H9 (cell line): Measurements from ENCODE around the gene FYTTD1. TPM values are rescaled to one million over a fixed set of nuclear protein-coding genes. Genes with fewer than 3 reads are reported as not detected.
"Not testable (repeated sequence)": the region's sequence is repeated elsewhere in the genome, so short reads cannot be mapped to it uniquely, and the experiment has no call there.

ENCODE experiments used
- DNase-seq: peaks from one replicate; pipeline ENCODE4 v3.0.0-alpha.2; 2017
- H2AFZ ChIP-seq: one replicate; pipeline ENCODE4 v1.6.1; 2013; ENCODE audit warnings: mild to moderate bottlenecking, low read length, control low read depth, moderate library complexity
- H2AK5ac ChIP-seq: 2 replicates; pipeline ENCODE4 v1.6.1; 2013; ENCODE audit warnings: low read length, control low read depth, mixed read lengths; ENCODE audit not compliant: insufficient read length
- H2BK120ac ChIP-seq: one replicate; pipeline ENCODE4 v1.6.1; 2013; ENCODE audit warnings: low read depth, mild to moderate bottlenecking, low read length, control low read depth, inconsistent platforms; ENCODE audit not compliant: poor library complexity, severe bottlenecking
- H2BK12ac ChIP-seq: 2 replicates; pipeline ENCODE4 v1.6.1; 2013; ENCODE audit warnings: low read length, control low read depth, mixed read lengths, low read depth; ENCODE audit not compliant: insufficient read length
- H2BK15ac ChIP-seq: 2 replicates; pipeline ENCODE4 v1.6.1; 2013; ENCODE audit warnings: low read depth, low read length, control low read depth
- H2BK20ac ChIP-seq: one replicate; pipeline ENCODE4 v1.6.1; 2013; ENCODE audit warnings: low read depth, mild to moderate bottlenecking, low read length, control low read depth, inconsistent platforms; ENCODE audit not compliant: poor library complexity, severe bottlenecking
- H2BK5ac ChIP-seq: 2 replicates; pipeline ENCODE4 v1.6.1; 2013; ENCODE audit warnings: low read length, control low read depth, mixed read lengths; ENCODE audit not compliant: insufficient read length
- H3K14ac ChIP-seq: 2 replicates; pipeline ENCODE4 v1.6.1; 2013; ENCODE audit warnings: low read length, control low read depth; ENCODE audit not compliant: insufficient read depth
- H3K18ac ChIP-seq: 2 replicates; pipeline ENCODE4 v1.6.1; 2013; ENCODE audit warnings: low read depth, mild to moderate bottlenecking, mixed read lengths, low read length, control low read depth; ENCODE audit not compliant: insufficient read length
- H3K23ac ChIP-seq: 2 replicates; pipeline ENCODE4 v1.6.1; 2013; ENCODE audit warnings: low read length, control low read depth, mixed read lengths, low read depth; ENCODE audit not compliant: insufficient read length
- H3K23me2 ChIP-seq: 2 replicates; pipeline ENCODE4 v1.6.1; 2013; ENCODE audit warnings: low read depth, mild to moderate bottlenecking, mixed read lengths, low read length, control low read depth; ENCODE audit not compliant: insufficient read length, poor library complexity, severe bottlenecking
- H3K27ac ChIP-seq: 2 replicates; pipeline ENCODE4 v1.5.1; 2013; ENCODE audit warnings: low read length, control low read depth, mixed read lengths, low read depth; ENCODE audit not compliant: insufficient read length
- H3K27me3 ChIP-seq: 2 replicates; pipeline ENCODE4 v1.6.1; 2013; ENCODE audit warnings: low read length, control low read depth, inconsistent platforms; ENCODE audit not compliant: insufficient read depth
- H3K4ac ChIP-seq: 2 replicates; pipeline ENCODE4 v1.6.1; 2013; ENCODE audit warnings: low read depth, mild to moderate bottlenecking, control low read depth, inconsistent platforms, low read length, moderate library complexity
- H3K4me1 ChIP-seq: 2 replicates; pipeline ENCODE4 v1.6.1; 2013; ENCODE audit warnings: low read length, control low read depth, inconsistent platforms; ENCODE audit not compliant: insufficient read depth
- H3K4me2 ChIP-seq: 2 replicates; pipeline ENCODE4 v1.6.1; 2013; ENCODE audit warnings: low read length, control low read depth, mixed read lengths; ENCODE audit not compliant: insufficient read length, insufficient read depth
- H3K56ac ChIP-seq: 2 replicates; pipeline ENCODE4 v1.6.1; 2013; ENCODE audit warnings: low read depth, mild to moderate bottlenecking, mixed read lengths, low read length, control low read depth; ENCODE audit not compliant: insufficient read length
- H3K79me1 ChIP-seq: 2 replicates; pipeline ENCODE4 v1.6.1; 2013; ENCODE audit warnings: low read depth, mild to moderate bottlenecking, moderate library complexity, low read length, control low read depth, inconsistent platforms; ENCODE audit not compliant: insufficient read depth, poor library complexity, severe bottlenecking
- H3K79me2 ChIP-seq: 2 replicates; pipeline ENCODE4 v1.6.1; 2013; ENCODE audit warnings: low read length, control low read depth, inconsistent platforms; ENCODE audit not compliant: insufficient read depth
- H3K9ac ChIP-seq: 2 replicates; pipeline ENCODE4 v1.6.1; 2013; ENCODE audit warnings: low read length, control low read depth, mixed read lengths; ENCODE audit not compliant: insufficient read length; ENCODE audit errors: extremely low read depth
- H3K9me3 ChIP-seq: one replicate; pipeline ENCODE4 v1.6.1; 2013; ENCODE audit warnings: low read depth, low read length, inconsistent platforms; ENCODE audit not compliant: control insufficient read depth
- H3T11ph ChIP-seq: one replicate; pipeline ENCODE4 v1.6.1; 2013; ENCODE audit warnings: mild to moderate bottlenecking, low read length, control low read depth, inconsistent platforms
- H4K20me1 ChIP-seq: one replicate; pipeline ENCODE4 v1.6.1; 2013; ENCODE audit not compliant: control insufficient read depth, insufficient read length, insufficient read depth
- H4K5ac ChIP-seq: 2 replicates; pipeline ENCODE4 v1.6.1; 2013; ENCODE audit warnings: low read depth, mild to moderate bottlenecking, mixed read lengths, low read length, control low read depth; ENCODE audit not compliant: insufficient read length
- H4K8ac ChIP-seq: replicated peaks from 2 replicates; pipeline ENCODE4 v1.6.1; 2013; ENCODE audit warnings: low read length, control low read depth, mixed read lengths, low read depth; ENCODE audit not compliant: insufficient read length
- H4K91ac ChIP-seq: 2 replicates; pipeline ENCODE4 v1.6.1; 2013; ENCODE audit warnings: low read depth, mild to moderate bottlenecking, moderate library complexity, mixed read lengths, low read length, control low read depth; ENCODE audit not compliant: insufficient read length
- H3K27ac Mint-ChIP-seq, 3 experiments: 2 replicates in 2 of 3; 3 replicates in 1 of 3; pipeline ENCODE4 v1.8.0; 2020 to 2021; ENCODE audit warnings: mixed read lengths in 3 of 3, mild to moderate bottlenecking in 1 of 3, moderate library complexity in 1 of 3
- H3K27me3 Mint-ChIP-seq: 2 replicates; pipeline ENCODE4 v1.8.0; 2021; ENCODE audit warnings: low read depth, mild to moderate bottlenecking, moderate library complexity, mixed read lengths
- H3K36me3 Mint-ChIP-seq, 3 experiments: 2 replicates in 2 of 3; 3 replicates in 1 of 3; pipeline ENCODE4 v1.8.0; 2020 to 2021; ENCODE audit warnings: low read depth in 3 of 3, mixed read lengths in 3 of 3; ENCODE audit not compliant: insufficient read depth in 1 of 3
- H3K4me1 Mint-ChIP-seq, 2 experiments: 2 replicates each; pipeline ENCODE4 v1.8.0; 2020; ENCODE audit warnings: mixed read lengths in 2 of 2
- H3K4me3 Mint-ChIP-seq, 2 experiments: 2 replicates in 1 of 2; 3 replicates in 1 of 2; pipeline ENCODE4 v1.8.0; 2020 to 2021; ENCODE audit warnings: mild to moderate bottlenecking in 2 of 2, mixed read lengths in 2 of 2, moderate library complexity in 1 of 2
- H3K9me3 Mint-ChIP-seq, 2 experiments: 2 replicates in 1 of 2; 3 replicates in 1 of 2; pipeline ENCODE4 v1.8.0; 2020; ENCODE audit warnings: mild to moderate bottlenecking in 2 of 2, mixed read lengths in 2 of 2, moderate library complexity in 1 of 2
- WGBS: extraction: QIAGEN DNeasy Blood & Tissue Kit; methylation state at CpG from one replicate; pipeline ENCODE4 v1.1.7; 2013; ENCODE audit warnings: missing lambda C conversion rate, low lambda C conversion rate, mixed read lengths; ENCODE audit not compliant: insufficient read length; ENCODE audit errors: extremely low coverage; 5-methylcytosine and 5-hydroxymethylcytosine counted together
- total RNA-seq: library from RNA; stranded (reverse); gene quantifications from 2 replicates; pipeline ENCODE4 v1.2.1, GENCODE V29; 2021

Gene FYTTD1
- total RNA-seq, 1 experiment from 2014 or later, result 19.4 TPM

GRCh38 chr3:197731483-197731882 lies 18.2 kb upstream of the FYTTD1 start:
- not testable (repeated sequence) for H3K36me3 Mint-ChIP-seq, H3K4me1 ChIP-seq, H3K56ac ChIP-seq, H3K23ac ChIP-seq, DNase-seq, H3K27me3 ChIP-seq, H3K27ac Mint-ChIP-seq, H2BK15ac ChIP-seq, H2BK120ac ChIP-seq, H4K91ac ChIP-seq, H3K4ac ChIP-seq, H3K18ac ChIP-seq, H3K4me3 Mint-ChIP-seq, H3K9ac ChIP-seq, H3K4me2 ChIP-seq, H2BK5ac ChIP-seq, H2AFZ ChIP-seq, H3T11ph ChIP-seq, H3K79me1 ChIP-seq, H3K9me3 Mint-ChIP-seq, H3K9me3 ChIP-seq, H4K5ac ChIP-seq, H4K8ac ChIP-seq, H3K27me3 Mint-ChIP-seq, H3K27ac ChIP-seq, H3K79me2 ChIP-seq, H2AK5ac ChIP-seq, H2BK12ac ChIP-seq, H3K14ac ChIP-seq, H3K23me2 ChIP-seq, H2BK20ac ChIP-seq, H4K20me1 ChIP-seq
- H3K4me1 Mint-ChIP-seq, result peaks cover 7 to 11% of the 10 kb centered on the region in 2 experiments
- WGBS, result no CpG with 5 or more reads among the region's 27 CpGs
